GM12891 (cell line): Measurements from ENCODE around the gene CFDP1.

ENCODE experiments used
- POLR2A ChIP-seq: IDR thresholded peaks from 2 replicates; pipeline ENCODE4 v1.6.1; 2011; ENCODE audit warnings: low read depth, low read length, control low read depth
- POLR2AphosphoS5 ChIP-seq: IDR thresholded peaks from 2 replicates; pipeline ENCODE4 v1.6.1; 2011; ENCODE audit warnings: low read depth, low read length, control low read depth
- POU2F2 ChIP-seq: IDR thresholded peaks from 2 replicates; pipeline ENCODE4 v1.6.1; 2011; ENCODE audit warnings: low read depth, mild to moderate bottlenecking, control low read depth, low read length, moderate library complexity
- SPI1 ChIP-seq: IDR thresholded peaks from 2 replicates; pipeline ENCODE4 v1.6.1; 2011; ENCODE audit warnings: low read depth, low read length, control low read depth
- TAF1 ChIP-seq: IDR thresholded peaks from 2 replicates; pipeline ENCODE4 v1.6.1; 2011; ENCODE audit warnings: low read depth, low read length, control low read depth

DNA sequence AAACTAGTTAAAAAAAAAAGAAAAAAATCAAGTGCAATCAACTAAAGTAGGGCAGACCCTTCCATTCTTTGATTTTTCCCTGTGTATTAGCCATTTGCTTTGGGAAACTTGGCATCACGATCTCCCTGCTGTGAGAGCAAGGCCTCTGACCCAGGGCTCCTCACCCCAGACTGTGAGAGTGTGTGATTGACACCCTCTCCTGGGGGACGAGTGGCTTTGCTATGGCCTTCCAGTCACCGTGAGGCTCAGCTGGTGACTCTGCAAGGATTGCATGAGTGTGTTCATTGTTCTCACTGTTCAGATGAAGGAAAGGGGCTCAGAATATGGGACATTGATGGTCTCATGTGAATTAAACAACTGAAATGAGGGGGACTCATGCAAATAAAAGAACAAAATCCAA, 112.9 kb downstream of the CFDP1 start:
- TF ChIP-seq POLR2A (no peak), POLR2AphosphoS5 (no peak), TAF1 (no peak), POU2F2 (no peak), SPI1 (no peak)
